Neural progenitor cell (in vitro differentiated cells): ENCODE results near the gene CHKA. TPM values are rescaled to one million over a fixed set of nuclear protein-coding genes. Genes with fewer than 3 reads are reported as not detected.

Experiments used
- DNase-seq: peaks from one replicate; pipeline ENCODE4 v3.0.0-alpha.2; 2016; ENCODE audit warnings: low spot score
- H2AFZ ChIP-seq: fragments of 200-600 bp; sonication (generic); replicated peaks from 2 replicates; pipeline ENCODE4 v1.6.1; 2016; ENCODE audit warnings: antibody characterized with exemption
- H3F3A ChIP-seq: fragments of 200-600 bp; sonication (generic); 2 replicates; pipeline ENCODE4 v1.6.1; 2016; ENCODE audit warnings: antibody characterized with exemption, low read depth
- H3K27ac ChIP-seq: fragments of 200-600 bp; sonication (generic); 2 replicates; pipeline ENCODE4 v1.5.1; 2016; ENCODE audit warnings: mild to moderate bottlenecking
- H3K27me3 ChIP-seq: fragments of 200-600 bp; sonication (generic); 2 replicates; pipeline ENCODE4 v1.6.1; 2016; ENCODE audit warnings: mild to moderate bottlenecking, moderate library complexity
- H3K36me3 ChIP-seq: fragments of 200-600 bp; sonication (generic); 2 replicates; pipeline ENCODE4 v1.5.1; 2016
- H3K4me1 ChIP-seq: fragments of 200-600 bp; sonication (generic); 2 replicates; pipeline ENCODE4 v1.6.1; 2016; ENCODE audit warnings: mixed run types
- H3K4me2 ChIP-seq: fragments of 200-600 bp; sonication (generic); 2 replicates; pipeline ENCODE4 v1.6.1; 2016
- H3K4me3 ChIP-seq: fragments of 200-600 bp; sonication (generic); 2 replicates; pipeline ENCODE4 v1.5.1; 2016
- H3K79me2 ChIP-seq: fragments of 200-600 bp; sonication (generic); 2 replicates; pipeline ENCODE4 v1.6.1; 2016; ENCODE audit warnings: low read depth
- H3K9ac ChIP-seq: fragments of 200-600 bp; sonication (generic); 2 replicates; pipeline ENCODE4 v1.6.1; 2016
- H3K9me3 ChIP-seq: fragments of 200-600 bp; sonication (generic); 2 replicates; pipeline ENCODE4 v1.5.1; 2016; ENCODE audit warnings: low read depth
- H4K20me1 ChIP-seq: fragments of 200-600 bp; sonication (generic); 2 replicates; pipeline ENCODE4 v1.6.1; 2016; ENCODE audit warnings: low read depth
- H3K27ac Mint-ChIP-seq: 3 replicates; pipeline ENCODE4 v1.8.0; 2021; ENCODE audit warnings: mixed read lengths
- H3K27me3 Mint-ChIP-seq: 2 replicates; pipeline ENCODE4 v1.8.0; 2022; ENCODE audit warnings: low read depth, mild to moderate bottlenecking, inconsistent platforms, moderate library complexity, mixed read lengths; ENCODE audit not compliant: insufficient read depth
- H3K36me3 Mint-ChIP-seq: 3 replicates; pipeline ENCODE4 v1.8.0; 2021; ENCODE audit warnings: mixed read lengths
- H3K4me1 Mint-ChIP-seq: 3 replicates; pipeline ENCODE4 v1.8.0; 2021; ENCODE audit warnings: mixed read lengths
- H3K4me3 Mint-ChIP-seq: 3 replicates; pipeline ENCODE4 v1.8.0; 2021; ENCODE audit warnings: mild to moderate bottlenecking, moderate library complexity, mixed read lengths
- H3K9me3 Mint-ChIP-seq: 3 replicates; pipeline ENCODE4 v1.8.0; 2020; ENCODE audit warnings: mixed read lengths
- EZH2 ChIP-seq: fragments of 200-600 bp; sonication (generic); IDR thresholded peaks from 2 replicates; pipeline ENCODE4 v1.6.1; 2017; ENCODE audit warnings: antibody characterized with exemption, mild to moderate bottlenecking, moderate library complexity
- EZH2phosphoT487 ChIP-seq: fragments of 200-600 bp; sonication (generic); IDR thresholded peaks from 2 replicates; pipeline ENCODE4 v1.6.1; 2017; ENCODE audit warnings: antibody characterized with exemption
- total RNA-seq: library from RNA; depleted of rRNA; stranded (reverse); fragments of >200 nt; gene quantifications from 2 replicates; pipeline ENCODE4 v1.2.3, GENCODE V29; 2015; ENCODE audit warnings: low replicate concordance
- TF ChIP-seq, protein P1 (sequence below): fragments of 200-600 bp; sonication (generic); IDR thresholded peaks from 2 replicates; pipeline ENCODE4 v1.5.1; 2017; ENCODE audit warnings: antibody characterized with exemption, mild to moderate bottlenecking

The CHKA gene
- total RNA-seq, 1 donor from 2014 or later, result 36.8 TPM

DNA sequence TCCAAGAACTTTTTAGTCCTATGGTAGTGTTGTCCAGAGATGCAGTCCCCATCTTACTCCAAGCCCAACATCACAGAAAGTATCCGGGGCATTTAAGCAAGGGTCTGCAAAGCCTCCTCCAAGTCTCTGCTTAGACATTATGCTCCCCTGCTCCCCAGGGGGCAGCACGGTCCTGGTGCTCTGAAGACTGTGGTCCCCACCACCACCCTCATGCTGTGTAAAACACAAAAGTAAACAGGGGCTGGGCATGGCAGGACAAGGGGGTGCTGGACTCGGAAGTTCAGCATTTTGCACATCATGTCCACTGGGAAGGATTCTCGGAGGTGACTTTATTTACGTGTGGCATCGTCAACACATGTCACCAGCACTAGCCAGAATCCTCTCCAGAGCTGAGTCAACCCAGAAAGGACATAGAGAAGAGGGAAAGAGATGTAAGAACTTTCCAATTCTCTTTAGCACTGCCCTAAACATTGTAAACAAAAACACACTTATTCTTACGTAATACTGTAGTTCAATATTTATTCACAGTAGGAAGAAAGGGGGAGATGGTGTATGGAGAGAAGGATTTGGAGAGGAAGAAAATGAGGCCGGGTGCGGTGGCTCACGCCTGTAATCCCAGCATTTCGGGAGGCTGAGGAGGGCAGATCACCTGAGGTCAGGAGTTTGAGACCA is 44.7 kb downstream of the CHKA start:
- DNase-seq, result peak; percentile 16
- H3K36me3 Mint-ChIP-seq, result peaks cover 36% of the 10 kb centered on the region
- Histone ChIP-seq H3K36me3 (no peaks in the 10 kb centered on the region), H3K79me2 (no peaks in the 10 kb centered on the region), H3F3A (no peaks in the 10 kb centered on the region), H3K4me1 (no peaks in the 10 kb centered on the region), H3K9ac (no peak overlapping the region), H4K20me1 (no peaks in the 10 kb centered on the region), H3K27ac (no peak overlapping the region), H3K9me3 (no peaks in the 10 kb centered on the region), H2AFZ (no peak overlapping the region), H3K4me2 (no peak overlapping the region), H3K27me3 (no peaks in the 10 kb centered on the region), H3K4me3 (no peak overlapping the region)
- no peak overlapping the region for H3K4me3 Mint-ChIP-seq
- no peak overlapping the region for H3K27ac Mint-ChIP-seq
- TF ChIP-seq EZH2phosphoT487 (no peak), EZH2 (no peak)
- TF ChIP-seq, protein P1, sequence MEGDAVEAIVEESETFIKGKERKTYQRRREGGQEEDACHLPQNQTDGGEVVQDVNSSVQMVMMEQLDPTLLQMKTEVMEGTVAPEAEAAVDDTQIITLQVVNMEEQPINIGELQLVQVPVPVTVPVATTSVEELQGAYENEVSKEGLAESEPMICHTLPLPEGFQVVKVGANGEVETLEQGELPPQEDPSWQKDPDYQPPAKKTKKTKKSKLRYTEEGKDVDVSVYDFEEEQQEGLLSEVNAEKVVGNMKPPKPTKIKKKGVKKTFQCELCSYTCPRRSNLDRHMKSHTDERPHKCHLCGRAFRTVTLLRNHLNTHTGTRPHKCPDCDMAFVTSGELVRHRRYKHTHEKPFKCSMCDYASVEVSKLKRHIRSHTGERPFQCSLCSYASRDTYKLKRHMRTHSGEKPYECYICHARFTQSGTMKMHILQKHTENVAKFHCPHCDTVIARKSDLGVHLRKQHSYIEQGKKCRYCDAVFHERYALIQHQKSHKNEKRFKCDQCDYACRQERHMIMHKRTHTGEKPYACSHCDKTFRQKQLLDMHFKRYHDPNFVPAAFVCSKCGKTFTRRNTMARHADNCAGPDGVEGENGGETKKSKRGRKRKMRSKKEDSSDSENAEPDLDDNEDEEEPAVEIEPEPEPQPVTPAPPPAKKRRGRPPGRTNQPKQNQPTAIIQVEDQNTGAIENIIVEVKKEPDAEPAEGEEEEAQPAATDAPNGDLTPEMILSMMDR, result no peak
- H3K9me3 Mint-ChIP-seq, result no peaks in the 10 kb centered on the region
- peaks cover 2% of the 10 kb centered on the region for H3K4me1 Mint-ChIP-seq
- peaks cover 4% of the 10 kb centered on the region for H3K27me3 Mint-ChIP-seq

DNA sequence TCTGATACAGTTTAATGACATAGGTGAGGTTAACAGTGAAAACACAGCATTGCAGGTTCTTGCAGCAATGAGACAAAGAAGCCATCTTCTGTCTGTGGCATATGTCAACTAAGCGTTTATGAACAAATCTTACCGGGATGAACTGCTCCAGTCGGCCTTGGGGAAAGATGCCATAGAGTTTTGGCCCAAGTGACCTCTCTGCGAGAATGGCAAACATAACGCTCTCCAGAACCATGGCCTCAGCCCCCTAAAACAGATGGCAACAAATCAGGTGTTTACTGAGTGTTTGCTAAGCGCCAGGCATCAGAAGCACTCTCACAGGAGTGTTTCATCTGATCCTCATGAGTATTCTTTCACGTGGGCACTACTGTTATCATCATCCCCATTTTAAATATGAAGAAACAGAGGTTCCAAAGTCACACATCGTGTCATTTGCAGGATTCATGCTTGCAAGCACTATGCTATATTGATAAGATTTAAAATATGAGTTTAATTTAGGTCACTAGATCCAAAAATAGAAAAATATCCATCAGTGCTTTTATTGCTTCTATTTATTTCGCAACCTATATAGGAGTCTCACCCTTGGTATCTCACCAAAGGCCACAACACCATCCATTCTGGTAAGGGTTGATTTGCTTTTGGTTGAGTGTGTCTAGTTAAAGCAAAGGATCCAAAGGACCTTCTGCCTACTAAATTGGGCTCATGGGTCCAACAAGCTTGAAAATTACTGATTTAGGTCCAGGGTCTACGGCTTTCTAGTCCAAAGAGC is 46.4 kb downstream of the CHKA start:
- Histone ChIP-seq H3K4me1 (no peaks in the 10 kb centered on the region), H3K9ac (no peak overlapping the region), H3F3A (no peaks in the 10 kb centered on the region), H3K27me3 (no peaks in the 10 kb centered on the region), H2AFZ (no peak overlapping the region), H3K27ac (no peak overlapping the region), H3K36me3 (peaks cover 3% of the 10 kb centered on the region), H3K79me2 (no peaks in the 10 kb centered on the region), H3K9me3 (no peaks in the 10 kb centered on the region), H3K4me3 (no peak overlapping the region), H4K20me1 (no peaks in the 10 kb centered on the region), H3K4me2 (no peak overlapping the region)
- DNase-seq, result no peak
- no peaks in the 10 kb centered on the region for H3K9me3 Mint-ChIP-seq
- H3K27ac Mint-ChIP-seq, result no peak overlapping the region
- peaks cover 4% of the 10 kb centered on the region for H3K27me3 Mint-ChIP-seq
- TF ChIP-seq EZH2phosphoT487 (no peak), EZH2 (no peak)
- TF ChIP-seq, protein P1, result no peak
- no peak overlapping the region for H3K4me3 Mint-ChIP-seq
- H3K4me1 Mint-ChIP-seq, result peaks cover 2% of the 10 kb centered on the region
- peaks cover 35% of the 10 kb centered on the region for H3K36me3 Mint-ChIP-seq

DNA sequence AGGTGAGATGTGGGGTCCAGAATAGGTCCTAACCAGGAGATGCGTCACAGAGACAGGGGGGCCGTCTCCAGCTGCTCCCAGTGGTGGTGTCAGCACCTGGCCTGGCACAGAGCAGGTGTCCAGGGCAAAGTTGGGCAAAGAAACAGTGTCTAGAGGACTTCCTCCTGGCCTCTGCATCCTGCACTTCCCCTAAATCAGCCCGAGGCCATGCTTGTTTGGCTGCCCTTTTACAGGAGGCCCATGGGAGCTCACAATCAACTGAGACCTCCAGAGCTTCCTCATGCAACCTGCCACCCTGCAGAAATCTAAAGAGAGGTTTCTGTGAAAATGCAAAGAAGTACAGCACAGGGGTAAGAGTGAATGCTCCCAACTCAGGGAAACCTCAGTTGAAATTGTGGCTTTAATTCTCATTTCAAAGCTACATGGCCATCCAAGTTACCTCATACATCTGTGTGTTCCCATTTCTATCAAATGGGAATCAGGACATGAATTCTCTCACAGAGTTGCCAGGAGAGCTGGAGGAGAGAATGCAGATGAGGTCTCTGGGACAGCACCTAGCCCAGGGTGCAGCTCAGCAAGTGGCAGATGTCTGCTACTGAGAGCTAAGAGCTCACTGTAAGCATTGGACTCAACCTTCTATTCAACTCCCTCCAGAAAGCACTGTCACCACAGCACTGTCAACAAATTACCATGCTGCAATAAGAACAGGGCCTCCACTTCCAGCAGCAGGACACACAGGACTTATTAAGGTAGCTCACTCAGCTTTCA is 49.7 kb downstream of the CHKA start:
- peaks cover 40% of the 10 kb centered on the region for H3K36me3 Mint-ChIP-seq
- peaks cover 3% of the 10 kb centered on the region for H3K36me3 ChIP-seq
- TF ChIP-seq, protein P1, result no peak
- TF ChIP-seq EZH2 (no peak), EZH2phosphoT487 (no peak)

More for the DNA sequence above, 49.7 kb downstream of the CHKA start:
- H3K9ac ChIP-seq, result no peak overlapping the region
- H3K27ac ChIP-seq, result no peak overlapping the region
- no peak overlapping the region for H3K4me3 ChIP-seq
- no peak overlapping the region for H2AFZ ChIP-seq
- H3K27me3 ChIP-seq, result no peaks in the 10 kb centered on the region
- no peaks in the 10 kb centered on the region for H4K20me1 ChIP-seq
- H3K4me2 ChIP-seq, result no peak overlapping the region
- DNase-seq, result no peak
- Mint-ChIP-seq H3K27ac (no peak overlapping the region), H3K4me1 (peaks cover 2% of the 10 kb centered on the region), H3K27me3 (peaks cover 7% of the 10 kb centered on the region), H3K9me3 (no peaks in the 10 kb centered on the region), H3K4me3 (no peak overlapping the region)
- no peaks in the 10 kb centered on the region for H3F3A ChIP-seq
- no peaks in the 10 kb centered on the region for H3K4me1 ChIP-seq
- H3K79me2 ChIP-seq, result no peaks in the 10 kb centered on the region
- no peaks in the 10 kb centered on the region for H3K9me3 ChIP-seq
